Occipital lobe (tissue), 3 donors: ENCODE results near the gene ABCA3. TPM values are rescaled to one million over a fixed set of nuclear protein-coding genes. Genes with fewer than 3 reads are reported as not detected.

ENCODE experiments used
- DNase-seq: peaks from one replicate; lab custom pipeline; 2025; lab: John Stamatoyannopoulos, UW
- small RNA-seq: library from RNA; depleted of rRNA; stranded (forward); fragments of <200 nt; gene quantifications from one replicate; pipeline ENCODE3, GENCODE V24; 2014
- total RNA-seq: library from RNA; depleted of rRNA; stranded (reverse); fragments of >200 nt; gene quantifications from one replicate; pipeline ENCODE4 v1.2.3, GENCODE V29; 2014

Gene ABCA3
- total RNA-seq, 1 donor from 2014 or later: 34.8 TPM

- no peak for DNase-seq
These were observed 104.7 kb downstream of the ABCA3 start for GRCh38 chr16:2235695-2236336.

DNA sequence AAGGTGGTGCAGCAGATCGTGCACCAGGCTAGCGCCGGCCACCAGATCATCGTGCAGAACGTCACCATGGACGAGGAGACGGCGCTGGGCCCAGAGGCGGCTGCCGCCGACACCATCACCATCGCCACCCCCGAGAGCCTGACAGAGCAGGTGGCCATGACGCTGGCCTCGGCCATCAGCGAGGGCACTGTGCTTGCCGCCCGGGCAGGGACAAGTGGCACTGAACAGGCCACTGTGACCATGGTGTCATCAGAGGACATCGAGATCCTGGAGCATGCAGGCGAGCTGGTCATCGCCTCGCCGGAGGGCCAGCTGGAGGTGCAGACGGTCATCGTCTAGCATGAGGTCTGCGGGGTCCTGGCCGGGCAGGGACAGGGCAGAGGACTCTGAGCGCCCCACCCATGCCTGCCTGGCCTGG, 105.3 kb downstream of the ABCA3 start:
- DNase-seq: no peak

DNA sequence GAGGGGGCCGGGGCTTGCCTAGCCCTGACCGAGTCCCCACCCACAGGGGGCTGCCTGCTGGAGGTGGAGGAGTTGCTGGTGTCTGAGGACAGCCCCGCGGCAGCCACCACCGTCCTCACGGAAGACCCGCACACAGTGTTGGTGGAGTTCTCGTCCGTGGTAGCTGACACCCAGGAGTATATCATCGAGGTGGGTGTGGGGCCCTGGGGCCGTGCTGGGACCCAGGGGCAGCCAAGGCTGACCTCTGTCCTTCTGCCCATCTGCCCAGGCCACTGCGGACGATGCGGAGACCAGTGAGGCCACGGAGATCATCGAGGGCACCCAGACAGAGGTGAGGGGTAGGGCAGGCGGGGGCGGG, 105.7 kb downstream of the ABCA3 start:
- DNase-seq: no peak

- DNase-seq: no peak
These were observed 106.4 kb downstream of the ABCA3 start for GRCh38 chr16:2233872-2234812.

- no peak for DNase-seq
These were observed 107.3 kb downstream of the ABCA3 start for GRCh38 chr16:2233046-2233775.

- no peak for DNase-seq
These were observed 108.2 kb downstream of the ABCA3 start for GRCh38 chr16:2232094-2232990.

DNA sequence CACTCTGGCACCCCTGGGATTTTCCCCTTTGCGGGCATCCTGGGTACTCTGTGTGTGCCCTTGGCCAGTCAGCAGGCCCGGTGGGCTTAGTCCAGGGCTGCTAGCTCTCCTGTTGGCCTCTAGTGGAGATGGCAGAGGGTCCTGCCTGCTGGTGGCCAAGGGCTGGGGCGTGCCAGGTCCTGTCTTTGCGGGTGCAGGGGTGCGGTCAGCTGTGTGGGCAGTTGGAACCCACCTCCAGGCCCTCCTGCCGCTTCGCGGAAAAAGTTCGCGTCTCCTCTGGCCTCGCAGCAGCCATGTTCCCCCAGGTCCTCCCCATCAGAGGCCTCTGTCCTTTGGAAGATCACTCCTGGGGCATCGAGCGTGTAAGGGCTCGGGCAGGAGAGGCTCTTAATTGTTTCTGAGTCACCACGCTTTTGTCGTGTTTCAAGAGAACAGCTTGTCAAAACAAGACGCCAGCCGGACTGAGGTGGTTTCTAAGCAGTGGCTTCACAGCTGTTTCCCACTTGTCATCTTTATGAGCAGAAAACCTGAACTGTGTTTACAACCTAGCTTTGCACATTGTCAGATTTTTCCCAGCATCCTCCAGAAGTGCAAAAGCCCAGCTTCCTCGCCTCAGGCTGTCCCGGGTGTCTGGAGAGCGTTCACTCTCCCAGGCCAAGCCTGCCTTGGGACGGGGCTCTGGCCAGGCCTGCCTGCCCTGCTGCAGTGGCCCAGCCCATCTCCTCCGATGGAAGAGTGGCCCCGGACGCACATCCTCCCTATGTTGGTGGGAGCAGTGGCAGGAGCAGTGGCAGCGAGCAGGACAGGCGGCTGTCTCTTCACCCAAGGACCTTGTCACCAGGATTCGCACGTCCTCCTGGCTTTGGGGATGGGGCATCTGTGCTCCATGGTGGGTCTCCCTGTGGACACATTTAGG, 109.3 kb downstream of the ABCA3 start:
- DNase-seq: no peak

- no peak for DNase-seq
These were observed 110.2 kb downstream of the ABCA3 start for GRCh38 chr16:2230376-2230775.

- DNase-seq: no peak
These were observed 110.8 kb downstream of the ABCA3 start for GRCh38 chr16:2229632-2230250.

DNA sequence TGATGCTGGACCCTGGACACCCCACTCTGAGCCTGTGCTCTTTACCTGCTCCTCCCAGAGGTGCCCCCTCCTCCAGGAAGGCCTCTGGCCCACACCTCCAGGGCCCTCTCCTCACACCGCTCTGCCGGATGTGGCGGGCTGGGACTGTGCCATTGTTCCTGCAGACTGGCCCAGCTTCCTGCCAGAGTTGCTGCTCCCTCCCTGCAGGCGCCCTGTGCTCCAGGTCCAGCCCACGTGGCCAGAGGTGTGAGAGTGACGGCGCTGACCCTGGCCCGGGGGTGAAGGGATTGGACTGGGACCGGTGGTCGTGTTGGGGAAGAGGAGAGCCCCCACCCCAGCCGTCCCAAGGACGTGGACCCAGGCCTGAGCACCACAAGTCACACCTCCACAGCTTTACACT, 111.4 kb downstream of the ABCA3 start:
- DNase-seq: no peak

DNA sequence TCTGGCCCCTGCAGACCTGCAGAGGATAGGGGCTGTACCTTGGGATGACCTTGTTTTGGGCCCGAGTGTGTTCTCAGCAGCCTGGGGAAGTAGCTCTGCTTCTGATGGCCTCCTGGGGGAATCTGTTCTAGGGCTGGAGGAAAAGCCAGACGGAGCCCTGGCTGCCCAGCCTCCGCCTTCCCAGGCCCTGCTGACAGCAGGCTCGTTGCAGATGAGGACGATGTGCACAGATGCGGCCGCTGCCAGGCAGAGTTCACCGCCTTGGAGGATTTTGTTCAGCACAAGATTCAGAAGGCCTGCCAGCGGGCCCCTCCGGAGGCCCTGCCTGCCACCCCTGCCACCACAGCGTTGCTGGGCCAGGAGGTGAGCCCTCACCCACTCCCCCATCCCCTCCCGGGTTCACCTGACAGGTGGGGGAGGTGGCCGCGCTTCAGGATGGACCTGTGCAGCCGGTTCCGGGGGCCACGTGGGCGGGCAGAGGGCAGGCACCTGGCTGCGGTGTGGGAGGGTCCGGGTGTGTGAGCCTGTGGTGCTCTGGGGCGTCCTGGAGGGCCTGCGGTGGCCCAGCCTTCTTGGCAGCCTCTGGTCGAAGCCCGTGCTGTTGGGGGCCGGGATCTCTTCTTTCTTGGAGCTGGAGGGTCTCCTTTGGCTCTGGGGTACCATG, 112.2 kb downstream of the ABCA3 start:
- DNase-seq: no peak

- no peak for DNase-seq
These were observed 113.6 kb downstream of the ABCA3 start for GRCh38 chr16:2226918-2227317.

- no peak for DNase-seq
These were observed 114.2 kb downstream of the ABCA3 start for GRCh38 chr16:2226245-2226793.

Small RNA genes lying within 50 kb of the gene (small RNA-seq; reads per million reads assigned to genes)
- not detected for gene MIR3677
- gene MIR4717: not detected

Other genes starting within 250 kb of the ABCA3 start
- 70.3 TPM for gene PKD1, start 204.8 kb downstream of the ABCA3 start, total RNA-seq
- 5.8 TPM for gene RAB26, start 192.1 kb downstream of the ABCA3 start, total RNA-seq
- gene TRAF7, start 184.9 kb downstream of the ABCA3 start, total RNA-seq: 35.6 TPM
- 23.6 TPM for gene CASKIN1, start 144.1 kb downstream of the ABCA3 start, total RNA-seq
- 10.5 TPM for gene MLST8, start 135.3 kb downstream of the ABCA3 start, total RNA-seq
- 3.7 TPM for gene BRICD5, start 129.9 kb downstream of the ABCA3 start, total RNA-seq
- 10.1 TPM for gene PGP, start 125.9 kb downstream of the ABCA3 start, total RNA-seq
- gene E4F1, start 117.1 kb downstream of the ABCA3 start, total RNA-seq: 27.3 TPM
- gene DNASE1L2, start 104.3 kb downstream of the ABCA3 start, total RNA-seq: 1.7 TPM
- 8.1 TPM for gene ECI1, start 89.1 kb downstream of the ABCA3 start, total RNA-seq
- gene RNPS1, start 72.6 kb downstream of the ABCA3 start, total RNA-seq: 66.8 TPM
- gene CCNF, start 88.7 kb upstream of the ABCA3 start, total RNA-seq: 10.8 TPM
- gene TEDC2, start 119.4 kb upstream of the ABCA3 start, total RNA-seq: 8.4 TPM
- gene NTN3, start 130.6 kb upstream of the ABCA3 start, total RNA-seq: 5.8 TPM
- gene TBC1D24, start 134.4 kb upstream of the ABCA3 start, total RNA-seq: 22.3 TPM
- 11.7 TPM for gene ATP6V0C, start 173.2 kb upstream of the ABCA3 start, total RNA-seq
- gene AMDHD2, start 179.6 kb upstream of the ABCA3 start, total RNA-seq: 12.9 TPM
- gene CEMP1, start 190.7 kb upstream of the ABCA3 start, total RNA-seq: 0.16 TPM
- 30.9 TPM for gene PDPK1, start 197.3 kb upstream of the ABCA3 start, total RNA-seq